ENCODE measurements around the gene CTRB2. TPM values are rescaled to one million over a fixed set of nuclear protein-coding genes. Genes with fewer than 3 reads are reported as not detected.
"Not testable (repeated sequence)": the region's sequence is repeated elsewhere in the genome, so short reads cannot be mapped to it uniquely, and the experiment has no call there.

CTRB2 gene
- total RNA-seq, 1 donor from 2014 or later = not detected

DNA sequence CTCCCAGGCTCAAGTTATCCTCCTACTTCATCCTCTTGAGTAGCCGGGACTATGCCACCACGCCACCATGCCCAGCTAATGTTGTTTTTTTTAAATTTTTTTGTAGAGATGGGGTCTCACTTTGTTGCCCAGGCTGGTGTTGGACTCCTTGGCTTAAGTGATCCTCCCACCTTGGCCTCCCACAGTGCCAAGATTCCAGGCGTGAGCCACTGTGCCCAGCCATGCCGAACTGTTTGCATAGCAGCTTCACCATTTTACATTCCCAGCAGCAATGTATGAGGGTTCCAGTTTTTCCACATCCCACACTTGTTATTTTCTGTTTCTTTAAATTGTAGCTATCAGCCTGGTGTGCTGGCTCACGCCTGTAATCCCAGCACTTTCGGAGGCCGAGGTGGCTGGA lies 9.6 kb upstream of the CTRB2 start:
- ATAC-seq (ENCODE audit: low read depth) = no peak
- intact Hi-C loops (cut with micrococcal nuclease) = loop anchor here (5.0 kb wide), 1 partner anchor 166 kb away; no protein-coding TSS in a partner anchor
- Mint-ChIP-seq H3K9me3 (no peaks in the 10 kb centered on the region), H3K4me1 (peaks cover 11% of the 10 kb centered on the region), H3K4me3 (no peak overlapping the region), H3K27me3 (peaks cover 8% of the 10 kb centered on the region), H3K27ac (no peak overlapping the region), H3K36me3 (ENCODE audit: low read depth) (no peaks in the 10 kb centered on the region)
- CTCF ChIA-PET = interaction anchor here (1.0 to 3.6 kb wide), 2 partner anchors 17 to 163 kb away, joined by 5 to 12 read pairs; no protein-coding TSS in a partner anchor
- DNase-seq = no peak
- POLR2A ChIA-PET = interaction anchor here (0.7 kb wide), 1 partner anchor 26 kb away, joined by 4 read pairs; no protein-coding TSS in a partner anchor
- TF ChIP-seq, protein P1, sequence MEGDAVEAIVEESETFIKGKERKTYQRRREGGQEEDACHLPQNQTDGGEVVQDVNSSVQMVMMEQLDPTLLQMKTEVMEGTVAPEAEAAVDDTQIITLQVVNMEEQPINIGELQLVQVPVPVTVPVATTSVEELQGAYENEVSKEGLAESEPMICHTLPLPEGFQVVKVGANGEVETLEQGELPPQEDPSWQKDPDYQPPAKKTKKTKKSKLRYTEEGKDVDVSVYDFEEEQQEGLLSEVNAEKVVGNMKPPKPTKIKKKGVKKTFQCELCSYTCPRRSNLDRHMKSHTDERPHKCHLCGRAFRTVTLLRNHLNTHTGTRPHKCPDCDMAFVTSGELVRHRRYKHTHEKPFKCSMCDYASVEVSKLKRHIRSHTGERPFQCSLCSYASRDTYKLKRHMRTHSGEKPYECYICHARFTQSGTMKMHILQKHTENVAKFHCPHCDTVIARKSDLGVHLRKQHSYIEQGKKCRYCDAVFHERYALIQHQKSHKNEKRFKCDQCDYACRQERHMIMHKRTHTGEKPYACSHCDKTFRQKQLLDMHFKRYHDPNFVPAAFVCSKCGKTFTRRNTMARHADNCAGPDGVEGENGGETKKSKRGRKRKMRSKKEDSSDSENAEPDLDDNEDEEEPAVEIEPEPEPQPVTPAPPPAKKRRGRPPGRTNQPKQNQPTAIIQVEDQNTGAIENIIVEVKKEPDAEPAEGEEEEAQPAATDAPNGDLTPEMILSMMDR (IDR thresholded peaks at IDR 0.05) = no peak

DNA sequence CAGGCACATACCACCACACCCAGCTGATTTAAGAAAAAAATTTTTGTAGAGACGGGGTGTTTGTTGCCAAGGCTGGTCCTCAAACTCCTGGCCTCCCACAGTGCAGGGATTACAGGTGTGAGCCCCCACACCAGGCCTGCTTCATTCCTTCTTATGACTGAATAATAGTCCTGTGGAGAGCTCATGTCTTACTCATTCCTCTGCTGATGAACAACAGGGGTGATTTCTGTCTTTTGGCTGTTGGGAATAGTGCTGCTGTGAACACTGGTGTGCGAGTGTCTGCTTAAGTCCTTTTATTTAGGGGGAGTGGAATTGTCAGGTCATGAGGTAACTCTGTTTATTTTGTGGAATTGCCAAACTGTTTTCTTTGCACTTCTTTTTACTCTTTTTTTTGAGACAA lies 9.2 kb upstream of the CTRB2 start:
- Mint-ChIP-seq H3K27ac (no peak overlapping the region), H3K9me3 (no peaks in the 10 kb centered on the region), H3K36me3 (ENCODE audit: low read depth) (no peaks in the 10 kb centered on the region), H3K4me1 (peaks cover 11% of the 10 kb centered on the region), H3K4me3 (no peak overlapping the region), H3K27me3 (peaks cover 8% of the 10 kb centered on the region)
- TF ChIP-seq, protein P1 (IDR thresholded peaks at IDR 0.05) = no peak
- no peak for ATAC-seq (ENCODE audit: low read depth)
- intact Hi-C loops (cut with micrococcal nuclease) = loop anchor here (5.0 kb wide), 1 partner anchor 166 kb away; no protein-coding TSS in a partner anchor
- ChIA-PET POLR2A (no interaction called here), CTCF (interaction anchor here (1.0 to 3.6 kb wide), 2 partner anchors 16 to 164 kb away, joined by 5 to 12 read pairs; no protein-coding TSS in a partner anchor)
- DNase-seq = no peak

DNA sequence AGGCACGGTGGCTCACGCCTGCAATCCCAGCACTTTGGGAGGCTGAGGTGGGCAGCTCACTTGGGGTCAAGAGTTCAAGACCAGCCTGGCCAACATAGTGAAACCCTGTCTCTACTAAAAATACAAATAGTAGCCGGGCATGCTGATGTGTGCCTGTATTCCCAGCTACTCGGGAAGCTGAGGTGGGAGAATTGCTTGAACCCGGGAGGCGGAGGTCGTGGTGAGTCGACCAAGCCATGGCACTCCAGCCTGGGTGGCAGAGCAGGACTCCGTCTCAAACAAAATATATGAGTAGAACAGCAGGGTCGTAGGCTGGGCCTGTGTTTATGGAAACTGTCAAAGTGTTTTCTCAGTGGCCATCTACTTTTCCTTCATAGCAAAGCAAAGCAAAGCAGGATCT lies 4.3 kb upstream of the CTRB2 start:
- ChIA-PET CTCF (interaction anchor here (1.5 kb wide), 1 partner anchor 23 kb away, joined by 3 read pairs; no protein-coding TSS in a partner anchor), POLR2A (interaction anchor here (0.6 kb wide), 1 partner anchor 11 kb away, joined by 4 read pairs; no protein-coding TSS in a partner anchor)
- ATAC-seq (ENCODE audit: low read depth); H3K36me3 Mint-ChIP-seq (ENCODE audit: low read depth); H3K27ac Mint-ChIP-seq; H3K9me3 Mint-ChIP-seq; DNase-seq; H3K4me3 Mint-ChIP-seq; H3K4me1 Mint-ChIP-seq; intact Hi-C loops (cut with micrococcal nuclease): not testable (repeated sequence)
- peaks cover 14% of the 10 kb centered on the region for H3K27me3 Mint-ChIP-seq

DNA sequence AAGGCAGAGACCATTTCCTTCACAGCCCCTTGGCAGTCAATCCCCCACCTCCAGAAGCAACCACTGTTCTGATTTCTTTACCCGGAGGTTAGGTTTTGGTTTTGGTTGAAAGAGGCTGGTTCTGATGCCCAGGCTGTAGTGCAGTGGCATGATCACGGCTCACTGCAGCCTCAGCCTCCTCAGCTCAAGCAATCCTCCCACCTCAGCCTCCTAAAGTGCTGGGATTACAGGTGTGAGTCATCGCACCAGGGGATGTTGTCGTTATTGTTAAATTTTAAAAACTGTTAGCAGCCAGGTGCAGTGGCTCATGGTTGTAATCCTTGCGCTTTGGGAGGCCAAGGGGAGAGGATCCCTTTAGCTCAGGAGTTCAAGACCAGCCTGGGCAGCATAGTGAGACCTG lies 3.0 kb upstream of the CTRB2 start:
- POLR2A ChIA-PET = no interaction called here
- DNase-seq (no peak), ATAC-seq (ENCODE audit: low read depth) (no peak)
- Mint-ChIP-seq H3K36me3 (ENCODE audit: low read depth) (no peaks in the 10 kb centered on the region), H3K27ac (no peak overlapping the region), H3K4me3 (no peak overlapping the region), H3K4me1 (no peaks in the 10 kb centered on the region), H3K27me3 (peaks cover 14% of the 10 kb centered on the region), H3K9me3 (no peaks in the 10 kb centered on the region)
- intact Hi-C loops (cut with micrococcal nuclease) = no loop called here
- CTCF ChIA-PET = interaction anchor here (1.5 to 1.6 kb wide), 2 partner anchors 15 to 24 kb away, joined by 3 read pairs; no protein-coding TSS in a partner anchor
- TF ChIP-seq, protein P1 (IDR thresholded peaks at IDR 0.05) = no peak

DNA sequence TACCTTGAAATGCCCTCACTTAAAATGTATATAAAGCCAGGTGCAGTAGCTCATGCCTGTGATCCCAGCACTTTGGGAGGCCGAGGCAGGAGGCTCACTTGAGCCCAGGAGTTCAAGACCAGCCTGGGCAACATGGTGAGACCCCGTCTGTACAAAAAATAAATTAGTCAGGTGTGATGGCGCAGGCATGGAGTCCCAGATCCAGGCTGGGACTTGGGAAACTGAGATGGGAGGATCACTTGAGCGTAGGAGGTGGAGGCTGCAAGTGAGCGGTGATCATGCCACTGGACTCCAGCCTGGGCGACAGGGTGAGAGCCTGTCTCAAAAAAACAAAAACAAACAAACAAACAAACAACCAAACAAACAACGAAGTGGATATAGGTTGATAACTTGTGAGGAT lies 2.6 kb upstream of the CTRB2 start:
- H3K9me3 Mint-ChIP-seq; H3K36me3 Mint-ChIP-seq (ENCODE audit: low read depth); H3K4me3 Mint-ChIP-seq; H3K27ac Mint-ChIP-seq; DNase-seq; intact Hi-C loops (cut with micrococcal nuclease); POLR2A ChIA-PET; ATAC-seq (ENCODE audit: low read depth); H3K4me1 Mint-ChIP-seq: not testable (repeated sequence)
- CTCF ChIA-PET = interaction anchor here (1.6 kb wide), 1 partner anchor 16 kb away, joined by 3 read pairs; no protein-coding TSS in a partner anchor
- peaks cover 12% of the 10 kb centered on the region for H3K27me3 Mint-ChIP-seq

DNA sequence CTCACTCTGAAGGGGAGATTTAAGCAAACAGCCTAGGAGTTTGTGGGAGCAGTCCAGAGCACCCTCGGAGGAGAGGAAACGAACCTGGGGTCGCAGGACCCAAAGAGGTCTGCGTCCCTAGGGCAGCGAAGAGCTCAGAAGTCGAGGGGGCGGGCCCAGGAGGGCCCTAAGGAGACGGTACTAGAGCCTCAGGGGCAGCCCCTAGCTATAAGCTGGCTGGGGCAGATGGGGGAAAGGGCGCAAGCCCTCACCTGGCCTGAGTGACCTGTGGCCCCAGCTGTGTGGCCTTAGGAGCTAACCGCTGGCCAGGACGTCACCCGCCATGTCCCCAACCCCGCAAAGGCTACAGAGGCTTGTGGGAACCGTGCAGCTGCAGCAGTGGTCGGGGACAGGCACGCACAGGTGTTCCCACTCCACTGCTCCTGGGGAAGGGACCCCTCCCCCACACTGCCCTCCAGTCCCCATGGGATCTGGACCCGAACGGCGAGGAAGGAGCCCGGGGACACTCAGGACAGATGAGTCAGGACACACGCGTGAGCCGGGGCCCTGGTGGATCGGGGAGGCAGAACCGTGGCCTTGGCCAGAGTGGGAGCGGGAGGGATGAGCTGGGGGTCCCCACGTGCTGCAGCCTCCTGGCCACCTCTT lies 2.0 kb upstream of the CTRB2 start:
- no peak for ATAC-seq (ENCODE audit: low read depth)
- TF ChIP-seq, protein P1 (IDR thresholded peaks at IDR 0.05) = no peak
- H3K4me1 Mint-ChIP-seq = no peaks in the 10 kb centered on the region
- no peaks in the 10 kb centered on the region for H3K9me3 Mint-ChIP-seq
- CTCF ChIA-PET = interaction anchor here (1.0 to 1.6 kb wide), 2 partner anchors 16 to 25 kb away, joined by 3 to 5 read pairs; no protein-coding TSS in a partner anchor
- no peak for DNase-seq
- H3K27ac Mint-ChIP-seq = no peak overlapping the region
- H3K27me3 Mint-ChIP-seq = peaks cover 15% of the 10 kb centered on the region
- POLR2A ChIA-PET = no interaction called here
- no peaks in the 10 kb centered on the region for H3K36me3 Mint-ChIP-seq (ENCODE audit: low read depth)
- intact Hi-C loops (cut with micrococcal nuclease) = no loop called here
- H3K4me3 Mint-ChIP-seq = no peak overlapping the region

Data from activated B cell treated with CpG ODN at 0.5 μM for 24 hours (primary cell).